Spinal cord (tissue), 10 donors: ENCODE data around the gene ZSWIM1. TPM values are rescaled to one million over a fixed set of nuclear protein-coding genes. Genes with fewer than 3 reads are reported as not detected.

Source experiments
- DNase-seq, 6 donors: peaks; one replicate each; pipeline versions ENCODE4 v3.0.0 to v3.0.0-alpha.2; 2013 to 2015; ENCODE audit warnings: low spot score in 6 of 6, low read depth in 4 of 6
- H3K27ac ChIP-seq: one replicate; pipeline ENCODE4 v1.5.1; 2013; ENCODE audit warnings: low read depth, low read length, control low read depth
- H3K27me3 ChIP-seq: one replicate; pipeline ENCODE4 v1.6.1; 2013; ENCODE audit warnings: low read length; ENCODE audit not compliant: control insufficient read depth, insufficient read depth
- H3K36me3 ChIP-seq: one replicate; pipeline ENCODE4 v1.6.1; 2013; ENCODE audit warnings: low read length; ENCODE audit not compliant: control insufficient read depth, insufficient read depth
- H3K4me1 ChIP-seq: one replicate; pipeline ENCODE4 v1.6.1; 2013; ENCODE audit warnings: low read length; ENCODE audit not compliant: control insufficient read depth, insufficient read depth
- H3K4me3 ChIP-seq: one replicate; pipeline ENCODE4 v1.5.1; 2013; ENCODE audit warnings: low read depth, low read length, control low read depth
- H3K9me3 ChIP-seq: one replicate; pipeline ENCODE4 v1.6.1; 2013; ENCODE audit warnings: low read length; ENCODE audit not compliant: control insufficient read depth, insufficient read depth
- WGBS: methylation state at CpG from one replicate; pipeline ENCODE4 v1.1.5; 2013; ENCODE audit warnings: missing lambda C conversion rate; ENCODE audit not compliant: insufficient coverage; 5-methylcytosine and 5-hydroxymethylcytosine counted together
- long read RNA-seq, 4 donors: transcript quantifications; one replicate each; lab custom pipeline, GENCODE V29; 2026
- polyA plus RNA-seq, 2 donors: library from polyadenylated mRNA; unstranded; fragments of 120-200 nt; gene quantifications; one replicate each; pipeline ENCODE4 v1.2.1, GENCODE V29; 2013; ENCODE audit not compliant: insufficient read length in 2 of 2
- total RNA-seq, 2 donors: library from RNA; depleted of rRNA in 1 of 2; stranded (reverse); fragments of 120-200 nt in 1 of 2; fragments of >200 nt in 1 of 2; gene quantifications; one replicate each; pipeline versions ENCODE4 v1.2.3 to v1.2.4, GENCODE V29; 2013 to 2014
- donor health status: healthy.

The ZSWIM1 gene
- 10 to 100 TPM in 1 of 2 donors, 1 to 10 TPM in 1; 5.5 to 12.0 TPM for total RNA-seq
- polyA plus RNA-seq = 10 to 100 TPM; 15.9 to 18.3 TPM
- long read RNA-seq, donor 1, partial matches to known transcripts = 0 of 1 reads
- long read RNA-seq, donor 1, other reads (novel, unspliced or antisense) = 0 of 1 reads
- long read RNA-seq, donor 2 = 0 reads
- long read RNA-seq, donor 3, partial matches to known transcripts = 0 of 1 reads
- long read RNA-seq, donor 3, other reads (novel, unspliced or antisense) = 0 of 1 reads
- long read RNA-seq, donor 4, partial matches to known transcripts = 0 of 2 reads
- long read RNA-seq, donor 4, other reads (novel, unspliced or antisense) = 0 of 2 reads

GRCh38 chr20:45880988-45881788 is at the start of gene ZSWIM1:
Gene ZSWIM1, plus strand, starts transcription at chr20:45881227. Its CDS starts 1,366 bp downstream, at chr20:45882593.
- peak within 1 kb of the TSS; percentile 50 for H3K27ac ChIP-seq

GRCh38 chr20:45832619-45833018 is 48.4 kb upstream of the ZSWIM1 start:
- H3K27ac ChIP-seq = no peak overlapping the region

More at GRCh38 chr20:45880988-45881788, at the start of gene ZSWIM1:
- peak; percentile 98 to 100 (median 100) for DNase-seq
- peaks cover 56% of the 10 kb centered on the region for H3K36me3 ChIP-seq
- no peaks in the 10 kb centered on the region for H3K27me3 ChIP-seq
- no peaks in the 10 kb centered on the region for H3K9me3 ChIP-seq
- H3K4me3 ChIP-seq = peak within 1 kb of the TSS; percentile 91
- H3K4me1 ChIP-seq = peaks cover 11% of the 10 kb centered on the region
- 0% methylated on average over 16 of the region's 23 CpGs for WGBS

GRCh38 chr20:45833030-45833882 is 47.8 kb upstream of the ZSWIM1 start, which contains the start of gene SNX21:
Gene SNX21, plus strand, starts transcription at chr20:45833799. Its CDS starts 121 bp downstream, at chr20:45833920.
- 4% methylated on average over 27 of the region's 35 CpGs for WGBS
- Histone ChIP-seq H3K27ac (peak within 1 kb of the TSS; percentile 91), H3K4me3 (peak within 1 kb of the TSS; percentile 78), H3K27me3 (no peaks in the 10 kb centered on the region), H3K9me3 (no peaks in the 10 kb centered on the region), H3K36me3 (peaks cover 13% of the 10 kb centered on the region), H3K4me1 (peaks cover 31% of the 10 kb centered on the region)
- peak in 5 of 6 donors; percentile 31 to 86 (median 43) for DNase-seq

More at GRCh38 chr20:45832619-45833018, 48.4 kb upstream of the ZSWIM1 start:
- 94% methylated on average over 2 of the region's 4 CpGs for WGBS
- H3K36me3 ChIP-seq = peaks cover 9% of the 10 kb centered on the region
- DNase-seq = no peak
- peaks cover 31% of the 10 kb centered on the region for H3K4me1 ChIP-seq
- H3K4me3 ChIP-seq = no peak overlapping the region
- H3K9me3 ChIP-seq = no peaks in the 10 kb centered on the region
- H3K27me3 ChIP-seq = no peaks in the 10 kb centered on the region

GRCh38 chr20:45833883-45834796 is 46.9 kb upstream of the ZSWIM1 start:
- H3K27ac ChIP-seq = peak overlapping the region; percentile 91
- DNase-seq = peak in 5 of 6 donors; percentile 49 to 91 (median 67)
- H3K4me3 ChIP-seq = peak overlapping the region; percentile 78
- peaks cover 31% of the 10 kb centered on the region for H3K4me1 ChIP-seq
- peaks cover 16% of the 10 kb centered on the region for H3K36me3 ChIP-seq
- H3K27me3 ChIP-seq = no peaks in the 10 kb centered on the region
- no peaks in the 10 kb centered on the region for H3K9me3 ChIP-seq
- WGBS = 1% methylated on average over 68 of the region's 71 CpGs

- 88% methylated on average over 14 of the region's 14 CpGs for WGBS
- Histone ChIP-seq H3K27me3 (no peaks in the 10 kb centered on the region), H3K4me3 (peak overlapping the region; percentile 78), H3K4me1 (peaks cover 31% of the 10 kb centered on the region), H3K9me3 (no peaks in the 10 kb centered on the region), H3K36me3 (peaks cover 16% of the 10 kb centered on the region), H3K27ac (peak overlapping the region; percentile 91)
- DNase-seq = no peak
Observed at GRCh38 chr20:45834797-45835161, 46.2 kb upstream of the ZSWIM1 start.

GRCh38 chr20:45835329-45835765 is 45.7 kb upstream of the ZSWIM1 start:
- Histone ChIP-seq H3K4me3 (no peak overlapping the region), H3K4me1 (peaks cover 31% of the 10 kb centered on the region), H3K36me3 (peaks cover 21% of the 10 kb centered on the region), H3K27ac (no peak overlapping the region), H3K9me3 (no peaks in the 10 kb centered on the region), H3K27me3 (no peaks in the 10 kb centered on the region)
- no peak for DNase-seq
- WGBS = 64% methylated on average over 2 of the region's 3 CpGs

GRCh38 chr20:45835825-45836224 is 45.2 kb upstream of the ZSWIM1 start:
- DNase-seq = no peak
- no peaks in the 10 kb centered on the region for H3K27me3 ChIP-seq
- no peaks in the 10 kb centered on the region for H3K9me3 ChIP-seq
- H3K4me1 ChIP-seq = peaks cover 31% of the 10 kb centered on the region
- peaks cover 26% of the 10 kb centered on the region for H3K36me3 ChIP-seq
- 100% methylated on average over 5 of the region's 5 CpGs for WGBS
- H3K4me3 ChIP-seq = no peak overlapping the region
- no peak overlapping the region for H3K27ac ChIP-seq

- H3K4me3 ChIP-seq = no peak overlapping the region
- H3K9me3 ChIP-seq = no peaks in the 10 kb centered on the region
- H3K4me1 ChIP-seq = peaks cover 31% of the 10 kb centered on the region
- H3K36me3 ChIP-seq = peaks cover 36% of the 10 kb centered on the region
- H3K27me3 ChIP-seq = no peaks in the 10 kb centered on the region
- 0% methylated on average over 1 of the region's 1 CpG for WGBS
- peak in 1 of 6 donors; percentile 44 for DNase-seq
- H3K27ac ChIP-seq = no peak overlapping the region
Observed at GRCh38 chr20:45836841-45837240, 44.2 kb upstream of the ZSWIM1 start.
